HK-2 (cell line): ENCODE measurements around the gene COL6A2.
"Not testable (repeated sequence)": the region's sequence is repeated elsewhere in the genome, so short reads cannot be mapped to it uniquely, and the experiment has no call there.

ENCODE experiments used
- DNase-seq: peaks from one replicate; pipeline ENCODE4 v3.0.0-alpha.2; 2018; ENCODE audit not compliant: unreplicated experiment

The COL6A2 gene

GRCh38 chr21:46176443-46177129 lies 78.7 kb downstream of the COL6A2 start:
- DNase-seq: not testable (repeated sequence)

- no peak for DNase-seq
These were observed 81.0 kb downstream of the COL6A2 start for GRCh38 chr21:46178961-46179360.
